Common myeloid progenitor, CD34-positive (primary cell): Measurements from ENCODE around the gene TCIRG1.
"Not testable (repeated sequence)": the region's sequence is repeated elsewhere in the genome, so short reads cannot be mapped to it uniquely, and the experiment has no call there.

ENCODE experiments used
- CTCF ChIA-PET: fragments of 350-600 bp; sonication (Branson Sonifier 250); formaldehyde crosslinking; loops from one replicate; lab custom pipeline; 2021; ENCODE audit warnings: antibody characterized with exemption; lab: Charles Lee
- POLR2A ChIA-PET: fragments of 350-600 bp; sonication (Branson Sonifier 250); formaldehyde crosslinking; loops from one replicate; lab custom pipeline; 2021; ENCODE audit warnings: antibody characterized with exemption; lab: Charles Lee
- DNase-seq, 3 donors: peaks; one replicate each; pipeline versions ENCODE4 v3.0.0 to v3.0.0-alpha.2; 2013
- H3K27ac ChIP-seq, 2 experiments: 1 replicate in 1 of 2; 2 replicates in 1 of 2; pipeline ENCODE4 v1.7.0; 2013; ENCODE audit warnings: inconsistent platforms in 2 of 2, low read length in 2 of 2, mild to moderate bottlenecking in 2 of 2, low read depth in 1 of 2, moderate library complexity in 1 of 2; ENCODE audit not compliant: severe bottlenecking in 2 of 2, insufficient read depth in 1 of 2, poor library complexity in 1 of 2
- H3K27me3 ChIP-seq, 5 experiments: replicated peaks in 2 of 5; 1 replicate in 3 of 5; 2 replicates in 2 of 5; pipeline versions ENCODE4 v1.6.1 to v1.7.0; 2013; ENCODE audit warnings: low read length in 4 of 5, mild to moderate bottlenecking in 2 of 5, moderate library complexity in 2 of 5, inconsistent platforms in 1 of 5; ENCODE audit not compliant: insufficient read depth in 5 of 5, control insufficient read depth in 4 of 5
- H3K36me3 ChIP-seq, 4 experiments: 1 replicate in 2 of 4; 2 replicates in 2 of 4; pipeline versions ENCODE4 v1.6.1 to v1.7.0; 2013; ENCODE audit warnings: low read length in 3 of 4, control low read depth in 1 of 4, mild to moderate bottlenecking in 1 of 4; ENCODE audit not compliant: control insufficient read depth in 4 of 4, insufficient read depth in 4 of 4
- H3K4me1 ChIP-seq, 4 experiments: 1 replicate in 3 of 4; 2 replicates in 1 of 4; pipeline versions ENCODE4 v1.6.1 to v1.7.1; 2013; ENCODE audit warnings: low read length in 3 of 4, mild to moderate bottlenecking in 3 of 4, control low read depth in 1 of 4, inconsistent platforms in 1 of 4, moderate library complexity in 1 of 4; ENCODE audit not compliant: control insufficient read depth in 4 of 4, insufficient read depth in 4 of 4; ENCODE audit errors: control extremely low read depth in 1 of 4
- H3K4me3 ChIP-seq, 7 experiments: 1 replicate in 4 of 7; 2 replicates in 3 of 7; pipeline versions ENCODE4 v1.5.1 to v1.7.0; 2013; ENCODE audit warnings: mild to moderate bottlenecking in 7 of 7, low read length in 6 of 7, moderate library complexity in 6 of 7, inconsistent platforms in 2 of 7, low read depth in 2 of 7, control low read depth in 1 of 7; ENCODE audit not compliant: insufficient read depth in 4 of 7, control insufficient read depth in 1 of 7; ENCODE audit errors: extremely low read depth in 1 of 7
- H3K9me3 ChIP-seq, 5 experiments: 1 replicate in 4 of 5; 2 replicates in 1 of 5; pipeline versions ENCODE4 v1.6.1 to v1.7.1; 2013; ENCODE audit warnings: low read length in 4 of 5, mild to moderate bottlenecking in 2 of 5, inconsistent platforms in 1 of 5, low read depth in 1 of 5, moderate library complexity in 1 of 5; ENCODE audit not compliant: control insufficient read depth in 4 of 5, insufficient read depth in 2 of 5; ENCODE audit errors: control extremely low read depth in 1 of 5
- whole genome bisulfite sequencing: methylation state at CpG from one replicate; pipeline ENCODE4 v1.1.5; 2013; ENCODE audit not compliant: insufficient coverage; 5-methylcytosine and 5-hydroxymethylcytosine counted together

TCIRG1 gene

GRCh38 chr11:67995579-67995978, 43.2 kb upstream of the TCIRG1 start:
- 95% methylated on average over 7 of the region's 14 CpGs for WGBS
- H3K27ac ChIP-seq, H3K36me3 ChIP-seq, DNase-seq, H3K27me3 ChIP-seq, POLR2A ChIA-PET, H3K9me3 ChIP-seq, H3K4me3 ChIP-seq: not testable (repeated sequence)
- peaks cover 0 to 38% (median 11%) of the 10 kb centered on the region in 4 experiments for H3K4me1 ChIP-seq
- CTCF ChIA-PET: interaction anchor here (1.7 kb wide), 1 partner anchor 14 kb away, joined by 4 read pairs; no protein-coding TSS in a partner anchor

DNA sequence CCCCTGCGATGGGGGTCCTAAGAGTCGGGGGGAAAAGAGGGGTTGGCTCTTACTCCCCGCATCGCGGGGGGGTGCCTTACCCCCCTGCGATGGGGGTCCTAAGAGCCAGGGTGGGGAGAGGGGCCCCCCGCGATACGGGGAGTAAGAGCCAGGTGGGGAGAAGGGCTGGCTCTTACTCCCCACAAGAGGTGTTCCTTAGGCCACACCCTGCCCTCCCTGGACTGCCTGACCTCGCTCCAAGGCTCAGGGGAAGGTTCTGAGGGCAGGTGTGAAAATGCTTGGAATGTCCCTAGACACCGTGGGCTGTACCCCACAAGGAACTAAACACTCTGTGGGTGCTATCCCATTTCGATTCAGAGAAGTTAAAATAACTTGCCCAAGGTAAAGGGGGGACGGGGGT, 42.8 kb upstream of the TCIRG1 start:
- POLR2A ChIA-PET: no interaction called here
- CTCF ChIA-PET: no interaction called here
- Histone ChIP-seq H3K4me3 (no peak overlapping the region), H3K4me1 (peaks cover 0 to 40% (median 11%) of the 10 kb centered on the region in 4 experiments), H3K36me3 (peaks cover 0 to 3% (median 0%) of the 10 kb centered on the region in 4 experiments), H3K27me3 (no peaks in the 10 kb centered on the region), H3K27ac (no peak overlapping the region), H3K9me3 (no peaks in the 10 kb centered on the region)
- 93% methylated on average over 2 of the region's 13 CpGs for WGBS
- DNase-seq: no peak

DNA sequence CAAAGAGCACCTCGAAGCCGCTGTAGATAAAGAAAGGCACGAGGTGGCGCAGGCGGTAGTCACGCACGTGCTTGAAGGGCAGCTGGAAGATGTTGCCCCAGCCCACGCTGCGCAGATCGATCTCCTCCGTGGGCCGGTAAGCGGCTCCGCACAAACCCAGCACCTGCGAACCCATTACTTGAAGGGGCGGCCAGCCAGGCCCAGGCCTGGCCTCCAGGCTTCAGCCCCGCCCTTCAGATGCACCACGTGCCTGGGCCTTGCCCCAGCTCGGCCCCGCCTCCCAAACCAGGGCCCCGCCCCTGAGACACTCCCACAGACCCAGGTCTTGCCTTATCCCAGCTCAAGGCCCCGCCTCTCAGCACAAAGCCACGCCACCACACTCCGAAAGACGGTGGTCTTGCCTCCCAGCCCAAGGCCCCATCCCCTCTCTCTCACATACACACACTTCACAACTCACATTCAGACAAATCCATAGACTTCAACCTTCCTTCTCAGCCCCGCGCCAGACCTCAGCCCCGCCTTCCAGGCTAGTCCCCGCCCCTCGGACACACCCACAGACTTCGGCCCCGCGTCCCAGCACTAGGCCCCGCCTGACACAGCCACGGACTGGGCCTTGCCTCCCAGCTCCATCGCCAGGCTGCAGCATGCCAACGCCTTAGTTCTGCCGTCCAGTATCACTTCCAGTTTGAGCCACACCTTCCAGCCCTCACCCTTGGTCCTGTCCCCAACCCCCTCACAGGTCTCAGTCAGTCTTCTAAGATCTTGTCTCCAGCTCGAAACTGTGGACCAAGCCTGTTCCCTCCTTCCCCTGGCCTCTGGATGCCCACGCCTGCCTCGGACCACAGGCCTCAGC, 42.0 kb upstream of the TCIRG1 start:
- Histone ChIP-seq H3K4me1 (peaks cover 0 to 40% (median 11%) of the 10 kb centered on the region in 4 experiments), H3K36me3 (peaks cover 0 to 3% (median 0%) of the 10 kb centered on the region in 4 experiments), H3K27me3 (no peaks in the 10 kb centered on the region), H3K4me3 (no peak overlapping the region), H3K27ac (no peak overlapping the region), H3K9me3 (no peaks in the 10 kb centered on the region)
- 88% methylated on average over 37 of the region's 41 CpGs for WGBS
- POLR2A ChIA-PET: no interaction called here
- CTCF ChIA-PET: no interaction called here
- DNase-seq: peak in 2 of 3 donors; percentile 37 to 49

DNA sequence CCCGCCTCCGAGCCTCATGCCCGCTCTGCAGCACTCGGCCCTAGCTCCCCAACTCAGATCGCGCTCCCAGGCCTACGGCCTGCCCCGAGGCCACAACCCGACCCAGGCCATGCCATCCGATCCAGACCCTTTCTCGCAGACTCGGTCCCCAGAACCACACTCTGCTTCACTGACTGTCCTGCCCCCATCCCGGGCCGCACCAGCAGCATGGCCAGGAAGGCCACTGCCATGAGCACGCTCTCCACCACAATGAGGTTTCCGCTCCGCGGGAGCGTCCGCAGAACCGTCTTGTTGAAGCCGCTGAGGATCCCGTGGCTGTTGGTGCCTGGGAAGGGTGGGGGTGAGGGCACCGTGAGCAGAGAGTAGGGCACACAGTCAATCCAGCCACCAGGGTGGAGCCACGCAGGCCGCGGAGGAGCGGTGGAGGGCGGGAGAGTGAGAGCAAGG, 41.3 kb upstream of the TCIRG1 start:
- Histone ChIP-seq H3K27ac (no peak overlapping the region), H3K27me3 (no peaks in the 10 kb centered on the region), H3K36me3 (peaks cover 0 to 3% (median 0%) of the 10 kb centered on the region in 4 experiments), H3K9me3 (no peaks in the 10 kb centered on the region), H3K4me1 (peaks cover 0 to 46% (median 13%) of the 10 kb centered on the region in 4 experiments), H3K4me3 (no peak overlapping the region)
- CTCF ChIA-PET: no interaction called here
- POLR2A ChIA-PET: no interaction called here
- DNase-seq: peak in 1 of 3 donors; percentile 12
- WGBS: 98% methylated on average over 29 of the region's 29 CpGs

DNA sequence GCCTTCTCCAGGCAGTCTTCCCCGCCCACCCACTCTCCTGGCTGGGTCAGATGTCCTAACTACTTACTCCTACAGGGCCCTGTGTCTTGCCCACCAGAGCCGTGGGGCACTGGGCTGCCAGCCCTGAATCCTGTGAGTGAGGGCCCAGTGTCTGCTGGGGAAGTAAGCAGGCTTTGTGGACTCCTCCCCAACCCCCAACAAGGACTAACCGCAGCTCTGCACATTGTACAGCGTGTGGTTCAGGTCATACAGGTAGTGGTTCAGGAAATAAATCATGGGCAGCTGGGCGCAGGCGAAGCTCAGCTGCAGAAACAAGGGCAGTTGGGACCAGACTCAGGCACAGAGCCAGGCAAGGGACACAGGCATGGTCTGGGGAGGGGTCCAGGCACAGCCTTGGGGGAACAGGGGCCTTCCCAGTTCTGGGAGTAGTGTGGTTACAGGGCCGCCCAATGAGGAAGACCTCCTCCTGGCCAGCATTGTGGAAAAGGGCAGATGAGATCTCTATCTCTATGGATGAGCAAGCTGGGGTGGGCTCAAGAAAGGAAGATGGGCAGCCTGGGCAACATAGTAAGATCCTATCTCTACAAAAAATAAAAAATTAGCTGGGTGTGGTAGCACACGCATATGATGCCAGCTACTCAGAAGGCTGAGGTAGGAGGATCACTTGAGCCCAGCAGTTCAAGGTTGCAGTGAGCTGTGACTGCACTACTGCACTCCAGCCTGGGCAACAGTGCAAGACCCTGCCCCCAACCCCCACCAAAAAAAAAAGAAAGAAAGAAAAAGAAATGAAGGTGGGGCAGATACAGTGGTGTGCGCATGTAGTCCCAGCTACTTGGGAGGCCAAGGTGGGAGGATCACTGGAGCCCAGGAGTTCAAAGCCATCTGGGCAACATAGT, 40.4 kb upstream of the TCIRG1 start:
- peaks cover 0 to 53% (median 22%) of the 10 kb centered on the region in 4 experiments for H3K4me1 ChIP-seq
- POLR2A ChIA-PET: no interaction called here

DNA sequence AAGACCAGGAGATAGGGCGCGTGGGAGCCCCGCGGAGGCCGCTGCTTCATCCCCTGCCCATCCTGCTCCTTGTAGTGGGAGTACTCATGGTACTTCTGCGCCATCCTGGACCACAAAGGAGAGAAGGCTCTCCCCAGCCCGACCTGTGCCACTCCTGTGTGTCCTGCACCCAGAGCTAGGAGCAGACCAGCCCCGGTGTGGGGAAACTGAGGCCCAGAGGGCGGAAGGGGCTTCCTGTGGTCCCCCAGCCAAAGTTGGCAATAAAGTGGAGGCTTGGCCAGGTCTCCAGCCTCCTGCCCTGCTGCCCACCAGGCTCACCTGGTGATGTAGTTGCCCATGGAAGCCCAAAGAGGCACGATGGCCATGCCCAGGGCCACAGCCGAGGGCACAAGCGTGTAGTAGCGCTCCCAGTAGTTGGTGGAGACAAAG, 39.6 kb upstream of the TCIRG1 start:
- no peaks in the 10 kb centered on the region for H3K9me3 ChIP-seq
- no peaks in the 10 kb centered on the region for H3K27me3 ChIP-seq
- over 99% methylated on average over 12 of the region's 13 CpGs for WGBS
- peaks cover 0 to 54% (median 25%) of the 10 kb centered on the region in 4 experiments for H3K4me1 ChIP-seq
- H3K4me3 ChIP-seq: no peak overlapping the region
- no peak overlapping the region for H3K27ac ChIP-seq
- CTCF ChIA-PET: interaction anchor here (1.5 kb wide), 2 partner anchors 9 to 12 kb away, joined by 3 to 10 read pairs; no protein-coding TSS in a partner anchor
- no peak for DNase-seq
- POLR2A ChIA-PET: no interaction called here
- peaks cover 0 to 3% (median 0%) of the 10 kb centered on the region in 4 experiments for H3K36me3 ChIP-seq

More for the DNA sequence above, 40.4 kb upstream of the TCIRG1 start:
- no peak overlapping the region for H3K4me3 ChIP-seq
- H3K27ac ChIP-seq: no peak overlapping the region
- WGBS: 54% methylated on average over 5 of the region's 9 CpGs
- CTCF ChIA-PET: interaction anchor here (1.5 kb wide), 2 partner anchors 10 to 12 kb away, joined by 3 to 10 read pairs; no protein-coding TSS in a partner anchor
- peak in 2 of 3 donors; percentile 66 to 78 for DNase-seq
- no peaks in the 10 kb centered on the region for H3K9me3 ChIP-seq
- no peaks in the 10 kb centered on the region for H3K27me3 ChIP-seq
- peaks cover 0 to 3% (median 0%) of the 10 kb centered on the region in 4 experiments for H3K36me3 ChIP-seq
